NCI-H1694 treated with DMSO at 0.1 percent for 48 hours (cell line): ENCODE results near the gene RHBDL3.
"Not testable (repeated sequence)": the region's sequence is repeated elsewhere in the genome, so short reads cannot be mapped to it uniquely, and the experiment has no call there.

Experiments
- DNase-seq: peaks from one replicate; lab custom pipeline; 2025; lab: John Stamatoyannopoulos, UW

RHBDL3 gene, protein sequence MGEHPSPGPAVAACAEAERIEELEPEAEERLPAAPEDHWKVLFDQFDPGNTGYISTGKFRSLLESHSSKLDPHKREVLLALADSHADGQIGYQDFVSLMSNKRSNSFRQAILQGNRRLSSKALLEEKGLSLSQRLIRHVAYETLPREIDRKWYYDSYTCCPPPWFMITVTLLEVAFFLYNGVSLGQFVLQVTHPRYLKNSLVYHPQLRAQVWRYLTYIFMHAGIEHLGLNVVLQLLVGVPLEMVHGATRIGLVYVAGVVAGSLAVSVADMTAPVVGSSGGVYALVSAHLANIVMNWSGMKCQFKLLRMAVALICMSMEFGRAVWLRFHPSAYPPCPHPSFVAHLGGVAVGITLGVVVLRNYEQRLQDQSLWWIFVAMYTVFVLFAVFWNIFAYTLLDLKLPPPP

DNA sequence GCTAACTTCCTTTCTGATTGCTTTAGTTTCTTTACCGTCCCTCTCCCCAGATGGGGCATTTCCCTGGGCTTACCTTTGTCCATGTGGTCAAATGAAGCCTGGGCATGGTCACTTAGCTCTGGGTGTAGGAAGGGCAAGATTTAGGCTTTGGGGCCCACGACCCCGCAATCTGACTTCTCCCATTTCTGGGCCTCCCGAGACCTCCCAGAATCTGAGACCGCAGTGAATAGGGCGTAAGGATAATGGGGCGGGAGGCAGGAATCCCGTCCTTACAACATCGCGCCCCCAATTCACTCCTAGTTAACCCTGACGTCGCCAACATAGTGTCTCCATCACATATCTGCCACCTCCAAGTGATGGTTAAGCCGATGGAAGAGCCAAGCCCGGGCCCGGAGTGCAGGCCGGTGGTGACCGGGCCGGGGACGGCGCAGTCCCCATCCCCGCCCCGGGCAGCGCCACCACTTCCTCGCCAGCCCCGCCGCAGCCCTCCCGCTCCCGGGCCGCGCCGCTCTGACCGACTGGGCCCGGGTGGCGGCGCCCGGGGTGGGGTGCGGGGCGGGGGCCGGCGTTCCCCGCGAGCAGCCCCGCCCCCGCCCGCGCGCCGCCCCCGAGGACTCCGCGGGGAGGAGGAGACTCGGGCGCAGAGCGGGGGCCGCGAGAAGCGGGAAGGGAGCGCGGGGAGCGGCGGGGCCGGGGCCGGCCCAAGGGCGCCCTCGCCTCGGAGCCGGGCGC is at the start of gene RHBDL3:
Gene RHBDL3, plus strand, starts transcription at position 641 of the 732 bp plus-strand sequence. CDS start 358 bp downstream, outside the sequence.
- peak; percentile 10 for DNase-seq

DNA sequence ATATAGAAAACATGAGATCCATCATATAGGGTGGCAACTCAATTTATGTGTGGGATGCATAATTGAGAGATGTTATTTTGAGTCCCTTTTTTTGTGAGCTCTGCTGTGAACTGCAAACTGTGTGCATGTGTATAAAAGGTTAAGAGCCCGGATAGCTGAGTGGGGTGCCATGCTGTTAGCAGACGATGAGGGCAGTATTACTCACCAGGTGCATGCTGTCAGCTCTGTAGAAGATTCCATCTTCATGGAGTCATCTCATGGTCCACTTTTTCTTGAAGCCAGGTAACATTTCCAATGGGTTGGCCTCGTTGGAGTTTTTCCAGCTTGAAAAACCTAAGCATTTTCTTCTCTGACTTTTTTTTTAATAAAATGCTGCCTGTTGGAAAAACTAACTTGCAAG is 43.0 kb upstream of the RHBDL3 start:
- no peak for DNase-seq

DNA sequence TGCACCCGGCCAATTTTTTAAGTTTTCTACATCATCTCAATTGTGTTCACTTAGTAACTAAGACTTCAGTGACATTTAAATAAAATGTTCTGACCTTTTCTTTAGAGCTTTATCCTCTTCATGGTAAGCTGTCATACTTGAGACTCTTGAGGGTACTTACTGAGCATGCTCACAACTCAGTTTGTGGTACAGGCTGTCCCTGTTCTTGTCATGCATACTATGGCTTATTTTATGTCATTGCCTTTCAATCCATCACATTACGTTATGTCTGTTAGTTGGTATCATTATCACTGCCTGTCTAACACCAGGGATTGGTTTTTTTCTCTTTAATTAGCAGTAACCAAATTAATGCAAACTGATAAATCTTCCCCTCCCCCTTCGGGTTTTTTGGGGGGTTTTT is 41.9 kb upstream of the RHBDL3 start:
- DNase-seq = no peak

DNA sequence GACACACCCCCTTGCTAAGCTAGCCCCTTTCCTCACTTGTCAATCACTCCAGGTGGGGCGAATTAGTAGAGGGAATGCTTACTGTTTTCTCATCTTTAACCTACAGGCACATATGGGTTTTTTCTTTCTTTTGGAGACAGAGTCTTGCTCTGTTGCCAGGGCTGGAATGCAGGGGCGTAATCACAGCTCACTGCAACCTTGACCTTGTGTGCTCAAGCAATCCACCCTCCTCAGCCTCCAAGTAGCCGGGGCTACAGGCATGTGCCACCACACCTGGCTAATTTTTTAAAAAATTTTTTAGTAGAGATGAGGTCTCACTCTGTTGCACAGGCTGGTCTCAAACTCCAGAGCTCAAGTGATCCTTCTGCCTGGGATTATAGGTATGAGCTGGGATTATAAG is 38.7 kb upstream of the RHBDL3 start:
- DNase-seq = no peak

DNA sequence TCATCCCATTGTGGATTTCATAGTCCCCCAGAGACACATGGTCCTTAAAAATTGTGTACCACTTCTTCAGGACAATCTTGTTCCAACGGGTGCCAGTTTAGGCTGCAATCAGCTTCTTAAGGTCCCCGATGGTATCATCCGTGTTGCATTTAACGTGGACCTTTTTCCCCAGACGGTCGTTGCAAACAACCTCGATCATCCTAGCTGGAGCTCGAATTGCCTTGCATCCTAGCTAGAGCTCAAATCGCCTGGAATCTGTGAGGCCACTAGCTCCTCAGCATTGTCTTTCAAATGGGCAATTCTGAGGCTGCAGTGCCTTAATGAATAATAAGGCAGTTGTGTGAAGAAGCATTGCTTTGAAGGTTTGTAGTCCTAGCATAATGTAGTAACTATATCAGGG is 37.7 kb upstream of the RHBDL3 start:
- DNase-seq = no peak

DNA sequence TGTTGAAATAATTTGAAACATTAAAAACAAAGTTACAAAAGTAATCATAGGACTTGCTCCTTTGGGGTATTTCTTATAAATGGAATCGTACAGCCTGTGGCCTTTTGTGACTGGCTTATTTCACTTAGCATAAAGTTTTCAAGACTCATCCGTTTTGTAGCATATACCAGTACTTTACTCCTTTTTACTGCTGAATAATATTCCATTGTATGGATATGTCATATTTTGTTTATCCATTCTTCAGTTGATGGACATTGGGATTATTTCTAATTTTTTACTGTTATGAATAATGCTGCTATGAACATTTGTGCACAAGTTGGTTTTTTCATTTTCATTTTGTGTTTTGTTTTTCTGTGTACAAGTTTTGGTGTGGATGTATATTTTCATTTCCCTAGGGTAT is 30.0 kb upstream of the RHBDL3 start:
- no peak for DNase-seq

DNA sequence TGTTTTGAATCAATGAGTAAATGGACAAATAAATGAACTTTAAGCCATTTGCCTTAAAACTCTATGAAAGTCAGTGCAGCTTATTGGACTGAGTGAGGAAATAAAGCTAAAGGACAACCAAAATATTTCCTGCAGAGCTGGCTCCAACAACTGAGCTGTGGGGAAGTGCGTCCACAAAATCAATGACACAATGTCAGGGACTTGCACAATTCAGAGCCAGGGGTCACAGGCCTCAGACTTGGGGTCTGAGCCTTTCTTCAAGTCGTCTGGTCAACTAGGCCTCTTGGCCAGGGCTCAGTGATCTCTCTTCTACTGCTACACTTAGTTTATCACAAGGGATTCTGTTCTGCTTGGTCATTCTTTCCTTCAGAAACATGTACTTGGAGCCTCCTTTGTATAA is 26.2 kb upstream of the RHBDL3 start:
- no peak for DNase-seq

DNA sequence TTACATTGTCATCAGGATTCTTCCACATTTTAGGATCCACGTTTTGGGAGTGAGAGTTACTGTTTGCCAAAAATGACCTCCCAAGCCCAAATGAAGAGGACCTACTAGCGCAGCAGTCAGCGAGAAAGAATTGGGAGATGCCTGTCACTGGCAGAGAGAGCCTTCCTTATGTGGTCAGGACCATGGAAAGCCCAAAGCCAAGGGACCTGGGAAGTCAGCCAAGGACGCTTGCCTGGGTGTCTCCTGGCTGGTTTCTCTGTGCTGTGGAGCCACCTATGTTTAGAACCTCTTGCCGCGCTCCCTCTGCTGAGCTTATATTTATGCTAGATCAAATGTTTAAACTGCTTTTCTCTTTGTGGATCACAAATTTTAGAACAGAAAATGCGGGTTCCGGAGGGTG is 24.9 kb upstream of the RHBDL3 start:
- no peak for DNase-seq

DNA sequence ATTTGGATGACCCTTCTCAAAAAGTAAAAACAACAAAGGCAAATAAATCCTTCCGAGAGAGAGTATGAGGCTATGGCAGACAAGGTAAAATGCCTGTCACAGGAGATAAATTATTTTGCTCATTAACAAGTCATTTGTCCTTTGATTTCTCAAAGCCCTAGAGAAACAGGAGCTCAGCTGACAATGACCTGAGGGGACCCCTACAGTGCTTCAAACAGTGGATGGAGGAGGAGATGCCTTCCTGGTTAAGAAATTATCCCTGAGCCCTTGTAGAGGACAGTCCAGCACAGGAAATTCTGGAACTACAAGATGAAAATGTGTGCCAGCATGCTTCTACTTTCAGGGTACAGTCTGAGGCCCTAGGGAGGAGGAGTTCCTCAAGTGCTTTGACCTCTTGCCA is 24.0 kb upstream of the RHBDL3 start:
- no peak for DNase-seq

DNA sequence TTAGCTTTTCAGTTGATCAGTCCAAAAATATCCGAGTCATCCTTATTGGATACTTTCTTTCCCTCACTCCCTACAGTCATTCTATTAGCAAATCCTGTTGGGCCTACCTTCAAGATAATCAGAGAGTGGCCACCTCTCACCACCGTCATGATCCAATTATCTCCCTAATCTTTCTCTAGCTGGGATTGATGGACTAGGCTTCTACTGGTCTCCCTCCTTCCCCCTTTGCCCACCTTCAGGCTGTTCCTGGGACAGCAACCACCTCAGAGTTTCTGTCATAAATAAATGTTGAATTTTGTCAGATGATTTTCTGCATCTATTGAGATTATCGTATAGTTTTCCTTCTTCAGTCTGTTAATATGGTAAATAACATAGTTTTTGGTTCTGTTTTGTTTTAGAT is 16.2 kb upstream of the RHBDL3 start:
- DNase-seq = no peak

DNA sequence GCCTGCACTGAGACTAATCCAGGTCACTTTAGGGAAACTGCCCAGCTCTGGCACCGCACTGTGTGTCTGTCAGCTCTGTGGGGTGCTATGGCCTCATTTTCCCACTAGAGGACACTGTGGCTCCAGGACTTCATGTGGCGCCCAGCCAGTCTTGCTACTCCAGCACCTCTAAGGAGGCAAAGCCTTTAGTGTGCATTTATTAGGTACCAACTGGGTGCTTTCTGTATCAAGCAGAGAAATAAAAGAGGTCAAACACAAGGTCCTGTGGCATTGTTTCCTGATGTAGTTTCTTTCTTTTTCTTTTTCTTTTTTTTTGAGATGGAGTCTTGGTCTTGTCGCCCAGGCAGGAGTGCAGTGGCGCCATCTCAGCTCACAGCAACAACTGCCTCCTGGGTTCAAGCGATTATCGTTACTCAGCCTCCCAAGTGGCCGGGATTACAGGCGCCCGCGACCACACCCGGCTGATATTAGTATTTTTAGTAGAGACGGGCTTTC is 12.5 kb upstream of the RHBDL3 start:
- DNase-seq = peak; percentile 69

DNA sequence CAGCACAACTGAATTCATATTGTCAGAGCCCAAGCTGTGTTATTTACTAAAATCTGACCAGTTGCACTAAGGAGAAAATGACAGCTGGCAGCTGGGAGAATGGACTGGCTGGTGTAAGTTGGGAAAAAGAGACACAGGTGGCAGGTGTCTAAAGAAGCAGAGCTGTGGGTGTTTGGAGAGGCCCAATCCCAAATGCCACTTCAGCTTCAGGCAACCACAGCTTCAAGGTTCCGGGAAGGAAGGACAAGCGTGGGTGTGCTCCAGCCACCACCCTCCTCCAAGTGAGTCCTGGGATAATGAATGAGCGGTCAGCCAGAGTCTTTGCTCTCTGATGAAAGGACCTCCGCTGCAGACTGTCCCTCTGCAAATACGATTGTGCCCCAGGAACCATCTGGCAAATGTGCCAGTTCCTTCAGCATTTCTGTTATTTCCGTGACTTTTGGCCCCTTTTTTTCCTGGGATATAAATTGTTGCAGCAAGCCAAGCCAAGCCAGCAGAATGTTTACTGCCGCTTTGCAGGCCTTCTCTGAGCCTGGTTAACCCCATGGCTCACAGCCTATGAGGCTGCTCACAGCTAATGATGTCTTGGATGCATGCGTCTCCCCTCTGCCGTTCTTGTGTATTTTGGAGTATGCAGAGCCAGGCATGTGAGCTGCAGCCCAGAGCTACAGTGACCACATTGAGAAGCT is 9.5 kb upstream of the RHBDL3 start:
- DNase-seq = peak; percentile 15

DNA sequence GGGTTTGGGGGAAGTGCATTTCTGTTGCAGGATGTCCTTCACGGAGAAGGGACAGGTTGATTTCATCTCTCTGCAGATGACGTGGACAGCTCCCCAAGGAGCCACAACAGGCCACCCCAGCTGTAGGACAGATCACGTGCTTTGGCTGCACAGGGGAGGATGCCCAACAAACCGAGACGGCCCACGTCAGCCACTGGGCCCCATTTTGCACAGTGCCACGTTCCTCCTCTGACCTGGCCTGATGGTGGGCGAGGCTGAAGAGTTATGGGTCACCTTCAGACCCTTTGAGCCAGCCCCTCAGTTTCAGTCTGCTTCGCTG is 9.0 kb upstream of the RHBDL3 start:
- no peak for DNase-seq

DNA sequence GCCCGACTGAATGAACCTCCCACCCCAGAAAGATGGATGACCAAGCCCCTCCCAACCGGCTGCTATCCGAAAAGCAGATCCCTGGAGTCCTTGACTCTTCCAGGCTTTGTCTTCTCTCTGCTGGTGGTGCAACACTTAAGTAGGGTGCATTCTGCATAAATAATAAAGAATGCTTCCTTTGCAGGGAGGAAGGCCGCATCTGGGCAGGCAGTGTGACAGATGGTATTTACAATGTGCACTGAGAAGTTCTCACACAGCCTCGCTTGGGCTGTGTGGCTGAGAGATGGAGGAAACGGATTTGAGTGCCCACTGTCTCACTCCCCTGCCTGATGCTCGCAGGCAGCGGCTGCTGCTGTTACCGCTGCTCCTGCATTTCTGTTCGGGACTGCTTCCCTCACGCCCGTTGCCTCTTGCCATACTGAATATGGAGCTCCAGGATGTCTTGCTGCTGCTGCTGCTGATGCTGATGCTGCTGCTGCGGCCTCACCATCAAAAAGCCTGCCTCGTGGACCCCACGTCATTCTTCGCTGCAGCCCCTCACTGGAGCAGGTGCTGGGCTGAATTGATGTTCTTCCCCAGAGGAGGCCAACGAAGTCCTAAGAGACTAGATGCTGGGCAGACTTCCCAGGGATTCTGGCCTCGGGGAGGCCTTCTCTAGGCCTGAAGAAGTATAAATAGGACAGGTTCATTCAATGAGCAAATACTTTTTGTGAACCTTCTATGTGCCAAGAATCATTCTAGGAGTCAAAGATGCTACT is 7.1 kb upstream of the RHBDL3 start:
- peak; percentile 97 for DNase-seq

DNA sequence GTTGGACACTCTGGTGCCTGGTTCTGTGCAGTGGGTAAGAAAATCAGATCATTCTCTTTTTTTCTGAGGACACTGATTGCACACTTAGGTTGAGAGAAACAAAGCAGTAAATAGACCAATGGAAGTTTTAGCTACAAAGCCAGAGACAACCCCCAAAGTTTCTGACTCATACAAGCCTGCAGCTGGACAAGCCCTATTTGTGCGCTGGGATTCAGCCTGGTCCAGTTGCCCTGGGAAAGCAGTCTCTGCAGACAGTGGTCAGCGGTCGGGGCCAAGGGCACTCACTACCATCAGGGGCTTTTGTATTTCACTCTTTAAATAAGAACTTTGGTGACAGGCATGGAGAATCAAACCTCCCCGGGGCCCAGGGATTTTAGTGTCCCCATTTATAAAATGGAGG is 6.0 kb upstream of the RHBDL3 start:
- DNase-seq = no peak

DNA sequence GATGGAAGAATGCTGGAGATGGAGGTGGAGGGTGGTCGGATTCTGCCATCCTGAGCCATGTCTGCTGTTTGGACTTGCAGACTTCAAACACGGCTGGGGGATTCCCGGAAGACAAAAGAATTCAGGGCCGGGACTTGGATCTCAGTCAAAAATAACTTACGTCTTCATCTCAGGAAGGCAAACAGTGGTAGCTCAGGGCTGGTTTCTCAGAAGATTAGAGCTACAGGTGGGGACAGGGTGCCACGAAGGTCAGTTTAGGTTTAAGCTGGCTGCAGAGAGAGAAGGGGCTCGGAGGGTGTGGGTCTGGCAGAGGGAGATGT is 4.3 kb upstream of the RHBDL3 start:
- DNase-seq = no peak

DNA sequence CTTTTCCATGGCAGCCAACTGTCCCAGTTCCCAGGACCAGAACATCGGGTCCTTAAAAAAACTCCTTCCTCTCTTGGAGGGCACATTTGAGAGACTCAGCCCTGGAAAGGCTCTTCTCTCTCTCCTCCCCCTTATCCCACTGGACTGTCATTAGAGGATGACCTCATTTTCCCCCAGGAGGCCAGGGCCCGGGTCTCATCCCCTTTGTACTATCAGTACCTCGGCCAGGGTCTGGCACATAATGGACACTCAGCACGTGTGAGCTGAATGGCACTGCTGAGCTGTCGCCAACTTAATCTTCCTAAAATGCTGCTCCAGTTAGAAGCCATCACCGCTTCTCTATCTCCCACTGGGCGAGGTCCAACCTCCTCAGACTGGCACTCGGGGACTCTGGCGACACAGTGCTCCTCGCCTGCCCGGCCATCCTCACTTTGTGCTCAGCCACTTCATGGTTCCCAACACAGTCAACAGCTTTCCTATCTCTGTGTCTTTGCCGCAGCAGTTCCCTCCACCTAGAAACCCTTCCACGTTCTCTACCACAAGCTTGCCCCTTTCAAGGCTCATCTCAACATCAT is 3.6 kb upstream of the RHBDL3 start:
- no peak for DNase-seq

DNA sequence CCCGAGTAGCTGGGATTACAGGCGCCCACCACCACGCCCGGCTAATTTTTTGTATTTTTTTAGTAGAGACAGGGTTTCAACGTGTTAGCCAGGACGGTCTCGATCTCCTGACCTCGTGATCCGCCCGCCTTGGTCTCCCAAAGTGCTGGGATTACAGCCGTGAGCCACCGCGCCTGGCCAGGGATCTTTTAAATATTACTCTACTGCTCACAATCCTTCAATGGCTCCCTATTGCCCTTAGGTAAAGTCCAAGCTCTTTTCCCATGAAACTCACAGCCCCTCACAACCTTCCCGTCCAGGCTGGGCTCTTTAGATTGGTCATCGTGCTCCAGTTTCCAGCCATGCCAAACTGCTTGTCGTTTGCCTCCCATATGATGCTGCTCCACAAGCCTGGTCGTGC is 2.1 kb upstream of the RHBDL3 start:
- not testable (repeated sequence) for DNase-seq

DNA sequence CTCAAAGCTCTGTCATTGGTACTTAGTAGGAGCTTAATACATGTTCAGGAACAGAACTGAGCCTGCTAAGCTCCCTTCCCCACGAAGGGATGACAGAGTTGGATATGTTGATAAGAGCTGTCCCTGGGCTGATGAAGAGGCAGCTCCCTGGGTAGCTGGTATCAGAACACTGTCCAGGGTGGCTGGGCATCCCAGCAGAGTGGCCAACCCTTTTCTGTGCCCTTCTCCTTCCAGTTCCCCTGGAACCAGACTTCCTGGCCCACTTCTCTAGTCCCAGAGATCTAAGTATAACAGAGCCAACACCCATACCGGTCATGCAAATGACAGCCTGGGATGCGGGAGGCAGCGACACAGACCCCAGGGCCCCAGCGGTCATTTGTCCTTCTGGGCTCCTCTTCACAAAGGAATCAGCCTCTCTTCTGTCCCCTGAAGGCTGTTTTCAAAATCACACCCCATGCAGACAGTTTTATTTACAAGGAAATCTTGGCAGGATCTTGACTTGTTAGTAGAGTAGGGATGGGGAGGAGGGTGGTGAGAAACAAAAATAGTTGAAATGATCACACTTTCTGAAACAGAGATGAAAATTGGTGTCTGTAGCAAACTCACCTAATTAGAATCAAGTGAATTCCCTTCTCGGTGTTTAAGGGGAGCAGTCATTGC is 1.4 kb upstream of the RHBDL3 start:
- peak; percentile 13 for DNase-seq

DNA sequence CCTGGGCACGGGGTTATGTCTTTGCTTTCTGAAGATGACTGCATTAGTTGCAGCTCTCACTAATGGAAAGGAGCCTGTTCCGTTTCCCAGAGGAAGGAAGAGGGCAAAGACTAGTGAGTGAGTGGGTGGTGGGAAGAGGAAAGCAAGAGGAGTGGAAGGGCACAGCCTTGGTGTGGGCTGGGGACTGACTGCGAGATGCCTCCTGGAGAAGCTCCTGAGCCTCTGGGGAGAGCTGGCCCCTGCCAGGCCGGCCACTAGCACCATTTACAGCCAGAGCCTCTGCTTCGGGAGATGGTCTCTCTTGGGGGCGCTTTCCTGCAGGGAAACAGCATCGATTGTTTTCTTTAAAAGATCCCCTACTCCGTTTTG is 825 bp upstream of the RHBDL3 start:
- DNase-seq = no peak

DNA sequence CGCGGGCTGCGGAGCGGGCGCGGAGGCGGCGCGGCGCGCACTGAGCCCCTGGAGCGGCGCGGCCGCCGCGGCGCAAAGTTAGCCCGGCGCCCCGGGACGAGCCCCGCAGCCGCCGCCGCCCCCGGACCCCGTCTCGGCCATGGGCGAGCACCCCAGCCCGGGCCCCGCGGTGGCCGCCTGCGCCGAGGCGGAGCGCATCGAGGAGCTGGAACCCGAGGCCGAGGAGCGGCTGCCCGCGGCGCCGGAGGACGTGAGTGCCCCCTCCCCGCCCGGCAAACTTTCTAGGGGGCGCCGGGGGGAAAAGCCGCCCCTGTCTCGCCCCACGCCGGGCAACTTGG is 388 bp downstream of the RHBDL3 start:
- DNase-seq = no peak
